SK-N-SH (cell line): ENCODE results near the gene STX1A. TPM values are rescaled to one million over a fixed set of nuclear protein-coding genes. Genes with fewer than 3 reads are reported as not detected.

Experiments used
- CTCF ChIA-PET: fragments of 300-600, 350-600 bp; formaldehyde crosslinking; extraction: SDS; loops from one replicate; lab custom pipeline; 2021; lab: Yijun Ruan, JAX
- POLR2A ChIA-PET: fragments of 350-600 bp; sonication (Branson Sonifier 250); formaldehyde crosslinking; extraction: SDS; loops from one replicate; lab custom pipeline; 2020; ENCODE audit warnings: antibody characterized with exemption, inconsistent platforms; lab: Yijun Ruan, JAX
- DNase-seq: peaks from one replicate; pipeline ENCODE4 v3.0.0; 2012
- H2AFZ ChIP-seq: fragments of 200-600 bp; sonication (generic); 2 replicates; pipeline ENCODE4 v1.8.1; 2016; ENCODE audit warnings: antibody characterized with exemption, mild to moderate bottlenecking, low read depth
- H3F3A ChIP-seq: fragments of 200-600 bp; sonication (generic); replicated peaks from 2 replicates; pipeline ENCODE3; 2016; ENCODE audit warnings: antibody characterized with exemption, mild to moderate bottlenecking; ENCODE audit not compliant: insufficient read depth
- H3K27ac ChIP-seq, 2 experiments: fragments of 200-500 bp in 1 of 2; fragments of 200-600 bp in 1 of 2; sonication (Bioruptor generic) in 1 of 2; sonication (generic), shearing (Covaris generic) in 1 of 2; 2 replicates each; pipeline versions ENCODE4 v1.5.1 to v1.6.1; 2014 to 2016; ENCODE audit warnings: low read depth in 2 of 2, inconsistent platforms in 1 of 2, low read length in 1 of 2, mild to moderate bottlenecking in 1 of 2, mixed read lengths in 1 of 2
- H3K27me3 ChIP-seq: fragments of 200-600 bp; sonication (generic), shearing (Covaris generic); 2 replicates; pipeline ENCODE4 v1.6.1; 2016; ENCODE audit warnings: mixed run types; ENCODE audit not compliant: insufficient read depth
- H3K36me3 ChIP-seq, 2 experiments: fragments of 200-500 bp in 1 of 2; fragments of 200-600 bp in 1 of 2; sonication (Bioruptor generic) in 1 of 2; sonication (generic) in 1 of 2; replicated peaks in 1 of 2; 2 replicates each; pipeline versions ENCODE3 to v1.5.1; 2014 to 2016; ENCODE audit warnings: low read length in 1 of 2, mild to moderate bottlenecking in 1 of 2; ENCODE audit not compliant: insufficient read depth in 2 of 2, control insufficient read depth in 1 of 2
- H3K4me1 ChIP-seq, 2 experiments: fragments of 200-500 bp in 1 of 2; fragments of 200-600 bp in 1 of 2; sonication (Bioruptor generic) in 1 of 2; sonication (generic), shearing (Covaris generic) in 1 of 2; 2 replicates each; pipeline versions ENCODE4 v1.5.1 to v1.6.1; 2014 to 2016; ENCODE audit warnings: low read depth in 1 of 2, low read length in 1 of 2, mixed run types in 1 of 2; ENCODE audit not compliant: insufficient read depth in 2 of 2, control insufficient read depth in 1 of 2
- H3K4me2 ChIP-seq: fragments of 200-600 bp; sonication (generic), shearing (Covaris generic); 2 replicates; pipeline ENCODE4 v1.6.1; 2017; ENCODE audit warnings: mixed run types
- H3K4me3 ChIP-seq, 2 experiments: fragments of 200-500 bp in 1 of 2; fragments of 200-600 bp in 1 of 2; sonication (Bioruptor generic) in 1 of 2; sonication (generic), shearing (Covaris generic) in 1 of 2; 2 replicates each; pipeline versions ENCODE4 v1.5.1 to v1.8.1; 2014 to 2016; ENCODE audit warnings: low read depth in 2 of 2, inconsistent platforms in 1 of 2, low read length in 1 of 2, mild to moderate bottlenecking in 1 of 2, mixed read lengths in 1 of 2, moderate library complexity in 1 of 2
- H3K79me2 ChIP-seq: fragments of 200-600 bp; sonication (generic); 2 replicates; pipeline ENCODE4 v1.8.1; 2017; ENCODE audit warnings: mild to moderate bottlenecking; ENCODE audit not compliant: insufficient read depth
- H3K9ac ChIP-seq: fragments of 200-600 bp; sonication (generic); 2 replicates; pipeline ENCODE4 v1.6.1; 2017; ENCODE audit warnings: mixed run types
- H3K9me2 ChIP-seq: fragments of 200-600 bp; sonication (generic); 2 replicates; pipeline ENCODE4 v1.6.1; 2017; ENCODE audit warnings: mixed run types
- H3K9me3 ChIP-seq: fragments of 200-600 bp; sonication (generic); 2 replicates; pipeline ENCODE4 v1.6.1; 2017; ENCODE audit warnings: mixed run types, mild to moderate bottlenecking, moderate library complexity
- H4K20me1 ChIP-seq: fragments of 200-600 bp; sonication (generic); 2 replicates; pipeline ENCODE4 v1.6.1; 2017; ENCODE audit warnings: mild to moderate bottlenecking, mixed run types; ENCODE audit not compliant: insufficient read depth
- CTCF ChIP-seq: fragments of 200-600 bp; sonication (generic); IDR thresholded peaks from 2 replicates; pipeline ENCODE4 v1.6.1; 2017; ENCODE audit warnings: antibody characterized with exemption, mild to moderate bottlenecking, moderate library complexity
- EP300 ChIP-seq, 2 experiments: IDR thresholded peaks; 2 replicates each; pipeline versions ENCODE4 v1.4.0 to v1.6.1; 2012; ENCODE audit warnings: borderline replicate concordance in 1 of 2, low read depth in 1 of 2, low read length in 1 of 2
- FOSL2 ChIP-seq: IDR thresholded peaks from 2 replicates; pipeline ENCODE4 v1.4.0; 2012; ENCODE audit warnings: low read depth, mild to moderate bottlenecking, moderate library complexity, borderline replicate concordance
- FOXJ3 ChIP-seq: sonication (generic); formaldehyde crosslinking; IDR thresholded peaks from 2 replicates; pipeline ENCODE4 v1.5.1; 2020; ENCODE audit warnings: mild to moderate bottlenecking, missing genetic modification reagents
- GABPA ChIP-seq: IDR thresholded peaks from 2 replicates; pipeline ENCODE4 v1.4.0; 2012; ENCODE audit warnings: low read depth, mild to moderate bottlenecking
- GATA2 ChIP-seq: sonication (generic); formaldehyde crosslinking; IDR thresholded peaks from 2 replicates; pipeline ENCODE4 v1.5.0; 2020; ENCODE audit warnings: mild to moderate bottlenecking, missing genetic modification reagents
- POLR2AphosphoS5 ChIP-seq: IDR thresholded peaks from 2 replicates; pipeline ENCODE4 v1.6.1; 2012; ENCODE audit warnings: low read depth, low read length
- RAD21 ChIP-seq: IDR thresholded peaks from 2 replicates; pipeline ENCODE4 v1.6.1; 2012; ENCODE audit warnings: mild to moderate bottlenecking, low read length
- RXRA ChIP-seq: IDR thresholded peaks from 2 replicates; pipeline ENCODE4 v1.4.0; 2012; ENCODE audit warnings: low read depth, mild to moderate bottlenecking, borderline replicate concordance
- TAF1 ChIP-seq: IDR thresholded peaks from 2 replicates; pipeline ENCODE4 v1.6.1; 2012; ENCODE audit warnings: low read depth, mild to moderate bottlenecking, low read length, moderate library complexity, borderline replicate concordance
- ZBTB33 ChIP-seq: IDR thresholded peaks from 2 replicates; pipeline ENCODE4 v1.4.0; 2012; ENCODE audit warnings: low read depth, borderline replicate concordance
- WGBS: methylation state at CpG from one replicate; pipeline ENCODE4 v1.1.6; 2017; ENCODE audit warnings: low lambda C conversion rate; 5-methylcytosine and 5-hydroxymethylcytosine counted together
- polyA plus RNA-seq, 3 experiments: library from polyadenylated mRNA; depleted of rRNA; stranded (reverse); fragments of >200 nt; gene quantifications; 2 replicates each; pipeline ENCODE4 v1.2.3, GENCODE V29; 2012

Gene STX1A
- polyA plus RNA-seq, 1 of the 3 experiments (the other 2 are of a cell fraction): 91.1 TPM

- no peak for TF ChIP-seq GABPA
- TF ChIP-seq, all 33 proteins: peak for 0
Observed at GRCh38 chr7:73749931-73750776, 30.7 kb upstream of the STX1A start (continued).

GRCh38 chr7:73746378-73746777, 26.9 kb upstream of the STX1A start:
- Histone ChIP-seq H3K4me2 (no peak overlapping the region), H3K36me3 (no peaks in the 10 kb centered on the region), H3K9me3 (no peaks in the 10 kb centered on the region), H3K9me2 (no peaks in the 10 kb centered on the region), H3K27ac (peak overlapping the region in 1 of 2 experiments; percentile 4; a peak in 1 of 4 replicates), H3K4me3 (no peak overlapping the region), H3K4me1 (peaks cover 0 to 7% of the 10 kb centered on the region in 2 experiments; a peak in 1 of 4 replicates), H3K27me3 (no peaks in the 10 kb centered on the region)
- DNase-seq: no peak
- POLR2A ChIA-PET: no interaction called here
- 80% methylated on average over 4 of the region's 4 CpGs for WGBS
- CTCF ChIA-PET: interaction anchor here (1.0 to 4.3 kb wide), 9 partner anchors 11 to 322 kb away, joined by 3 to 17 read pairs (median 7); no protein-coding TSS in a partner anchor
- no peak for TF ChIP-seq ZBTB33
- TF ChIP-seq GABPA: no peak
- TF ChIP-seq RAD21: no peak
- TF ChIP-seq EP300 (IDR thresholded peaks at IDR 0.05; ENCODE audit: borderline replicate concordance in 1 of 2, low read depth in 1 of 2, low read length in 1 of 2): no peak
- no peak for TF ChIP-seq FOSL2
- TF ChIP-seq POLR2AphosphoS5: no peak
- no peak for TF ChIP-seq CTCF
- no peak for TF ChIP-seq RXRA
- no peak for TF ChIP-seq TAF1
- TF ChIP-seq FOXJ3 (CRISPR knock-in tag): no peak
- TF ChIP-seq GATA2 (CRISPR knock-in tag): no peak
- TF ChIP-seq, all 33 proteins: peak for 0
- H4K20me1 ChIP-seq: no peaks in the 10 kb centered on the region
- H3K79me2 ChIP-seq: no peaks in the 10 kb centered on the region
- no peak overlapping the region for H2AFZ ChIP-seq
- no peaks in the 10 kb centered on the region for H3F3A ChIP-seq
- H3K9ac ChIP-seq: no peak overlapping the region
